Non-pigmented ciliary epithelial cell (primary cell): ENCODE results near the gene ACSS1.

ENCODE experiments used
- DNase-seq: peaks from one replicate; pipeline ENCODE4 v3.0.0-alpha.2; 2010; ENCODE audit warnings: low read depth

Gene ACSS1

GRCh38 chr20:25046181-25046641 is 11.7 kb downstream of the ACSS1 start:
- no peak for DNase-seq

GRCh38 chr20:25045343-25045712 is 12.6 kb downstream of the ACSS1 start:
- no peak for DNase-seq

GRCh38 chr20:25044660-25045342 is 13.1 kb downstream of the ACSS1 start:
- no peak for DNase-seq

- DNase-seq: no peak
Measured at GRCh38 chr20:25044261-25044560, 13.7 kb downstream of the ACSS1 start.

- DNase-seq: no peak
Measured at GRCh38 chr20:25043499-25044260, 14.3 kb downstream of the ACSS1 start.

GRCh38 chr20:25042531-25043498 is 15.1 kb downstream of the ACSS1 start:
- DNase-seq: no peak

- DNase-seq: no peak
Measured at GRCh38 chr20:25041813-25042530, 16.0 kb downstream of the ACSS1 start.

GRCh38 chr20:25040438-25040831 is 17.5 kb downstream of the ACSS1 start:
- peak; percentile 45 for DNase-seq

GRCh38 chr20:25039697-25040437 is 18.1 kb downstream of the ACSS1 start:
- no peak for DNase-seq

- DNase-seq: no peak
Measured at GRCh38 chr20:25038591-25039015, 19.3 kb downstream of the ACSS1 start.

GRCh38 chr20:25038103-25038410 is 19.9 kb downstream of the ACSS1 start:
- DNase-seq: no peak

GRCh38 chr20:25037288-25038102 is 20.4 kb downstream of the ACSS1 start:
- DNase-seq: no peak

GRCh38 chr20:25036331-25036936 is 21.5 kb downstream of the ACSS1 start:
- DNase-seq: no peak

GRCh38 chr20:25035921-25036320 is 22.0 kb downstream of the ACSS1 start:
- DNase-seq: no peak

GRCh38 chr20:25033924-25034300 is 24.0 kb downstream of the ACSS1 start:
- DNase-seq: no peak

- no peak for DNase-seq
Measured at GRCh38 chr20:25033265-25033923, 24.5 kb downstream of the ACSS1 start.

- DNase-seq: no peak
Measured at GRCh38 chr20:25032478-25033264, 25.3 kb downstream of the ACSS1 start.

- DNase-seq: no peak
Measured at GRCh38 chr20:25032065-25032477, 25.9 kb downstream of the ACSS1 start.

- no peak for DNase-seq
Measured at GRCh38 chr20:25031241-25031640, 26.7 kb downstream of the ACSS1 start.
